Measurements from ENCODE around the gene SHPK. TPM values are rescaled to one million over a fixed set of nuclear protein-coding genes. Genes with fewer than 3 reads are reported as not detected.

Gene SHPK
- total RNA-seq, 1 experiment from 2014 or later = 8.4 TPM

DNA sequence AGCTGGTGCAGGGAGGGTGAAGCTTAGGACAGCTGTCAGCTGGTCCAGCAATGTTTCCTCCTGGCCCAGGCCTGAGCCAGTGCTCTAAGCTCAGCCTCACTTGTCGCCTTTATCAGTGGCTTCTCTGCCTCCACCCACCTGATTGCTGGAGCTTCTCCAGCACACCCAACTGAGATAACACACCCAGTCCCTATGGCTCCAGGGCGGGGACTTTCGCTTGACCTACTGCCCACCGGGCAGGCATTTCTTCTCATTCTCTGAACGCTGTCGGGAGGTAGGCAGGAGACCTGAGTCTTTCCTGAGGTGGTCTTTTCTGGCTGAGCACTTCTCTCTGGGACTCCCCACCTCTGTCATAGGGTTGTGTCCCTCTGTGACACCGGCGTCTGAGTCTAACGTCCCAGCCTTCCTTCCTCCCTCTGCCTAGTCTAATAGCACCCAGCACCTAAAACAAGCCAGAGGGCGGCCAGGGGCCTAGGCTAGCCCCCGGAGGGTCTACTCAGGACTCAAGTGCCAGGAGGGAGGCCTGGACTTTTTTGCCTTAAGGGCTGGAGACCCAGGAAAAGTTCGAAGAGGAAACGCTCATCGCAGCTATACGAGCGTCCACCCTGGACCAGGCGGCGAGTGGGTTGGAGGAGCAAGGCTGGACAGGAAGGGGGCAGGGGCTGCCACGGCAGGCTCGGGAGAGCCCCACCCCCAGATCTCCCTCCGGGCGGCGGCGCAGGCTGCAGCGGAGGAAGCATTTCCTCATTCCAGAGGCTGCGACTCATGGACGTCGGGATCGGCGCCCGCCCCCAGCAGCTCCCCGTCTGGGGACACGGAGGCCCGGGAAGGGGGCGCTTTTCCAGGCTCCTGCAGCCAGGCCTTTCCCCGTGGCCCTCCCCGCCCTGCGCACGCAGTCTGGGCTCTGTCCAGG lies 31.6 kb upstream of the SHPK start:
- ATAC-seq (peak; percentile 67), DNase-seq (ENCODE audit: low read depth, low spot score) (no peak)
- POLR2A ChIA-PET = no interaction called here
- intact Hi-C loops (cut with micrococcal nuclease; ENCODE audit: unreplicated experiment) (no loop called here), in situ Hi-C loops (cut with HindIII; ENCODE audit: low pct_unique_long_range_greater_than_20kb, low sequenced_read_pairs) (no loop called here)
- Histone ChIP-seq H3K27ac (ENCODE audit: low read length) (peak overlapping the region; percentile 93), H3K4me1 (ENCODE audit: control insufficient read depth, insufficient read depth, low read length) (0 out of 2 replicates have a peak, but pooled peaks cover 7% of the 10 kb centered on the region), H3K9me3 (ENCODE audit: control insufficient read depth, insufficient read depth, low read depth, low read length) (no peaks in the 10 kb centered on the region), H3K4me3 (ENCODE audit: low read depth in 2 of 2, low read length in 2 of 2) (peak overlapping the region; percentile 90 to 92), H3K36me3 (ENCODE audit: control insufficient read depth, insufficient read depth, low read length) (peaks cover 10% of the 10 kb centered on the region; the same call in 1 of the 2 replicates), H3K27me3 (ENCODE audit: control insufficient read depth, insufficient read depth, low read length) (no peaks in the 10 kb centered on the region)
- TF ChIP-seq TCF7L2 (IDR thresholded peaks at IDR 0.05; ENCODE audit: low read depth, low read length) = no peak
- TSS peak; percentile 62 for BruUV-seq (replicated peaks)
- CTCF ChIA-PET = interaction anchor here (0.6 kb wide), 1 partner anchor 160 kb away, joined by 4 read pairs; no protein-coding TSS in a partner anchor

DNA sequence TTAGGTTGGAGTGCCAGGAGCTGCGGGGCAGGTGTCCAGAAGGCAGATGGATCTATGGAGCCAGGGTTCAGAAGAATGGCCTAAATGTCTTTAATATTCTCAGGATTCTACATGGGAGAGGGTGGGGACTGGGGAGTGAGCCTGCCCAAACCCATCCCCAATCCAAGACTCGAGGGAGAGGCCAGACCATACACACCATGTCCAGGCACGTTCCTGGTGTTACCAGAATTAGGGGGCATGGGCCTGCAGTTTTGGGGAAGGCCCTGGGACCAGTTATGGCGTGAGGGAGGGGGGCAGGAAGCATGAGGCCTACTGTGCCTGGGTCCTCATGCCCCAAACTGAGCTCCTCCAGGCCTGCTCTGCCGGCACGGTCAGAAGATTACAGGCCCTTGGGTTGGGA lies 30.5 kb upstream of the SHPK start:
- no peak overlapping the region for H3K27ac ChIP-seq (ENCODE audit: low read length)
- 0 out of 2 replicates have a peak, but pooled peaks cover 7% of the 10 kb centered on the region for H3K4me1 ChIP-seq (ENCODE audit: control insufficient read depth, insufficient read depth, low read length)
- DNase-seq (ENCODE audit: low read depth, low spot score) = no peak
- intact Hi-C loops (cut with micrococcal nuclease; ENCODE audit: unreplicated experiment) (no loop called here), in situ Hi-C loops (cut with HindIII; ENCODE audit: low pct_unique_long_range_greater_than_20kb, low sequenced_read_pairs) (no loop called here)
- no peak for ATAC-seq
- no peaks in the 10 kb centered on the region for H3K27me3 ChIP-seq (ENCODE audit: control insufficient read depth, insufficient read depth, low read length)
- H3K9me3 ChIP-seq (ENCODE audit: control insufficient read depth, insufficient read depth, low read depth, low read length) = no peaks in the 10 kb centered on the region
- ChIA-PET CTCF (no interaction called here), POLR2A (interaction anchor here (0.5 kb wide), 1 partner anchor 713 kb away, joined by 4 read pairs; no protein-coding TSS in a partner anchor)
- BruUV-seq (replicated peaks) = no TSS peak
- H3K4me3 ChIP-seq (ENCODE audit: low read depth in 2 of 2, low read length in 2 of 2) = no peak overlapping the region
- peaks cover 10% of the 10 kb centered on the region; the same call in 1 of the 2 replicates for H3K36me3 ChIP-seq (ENCODE audit: control insufficient read depth, insufficient read depth, low read length)
- TF ChIP-seq SIN3A (IDR thresholded peaks at IDR 0.05; ENCODE audit: borderline replicate concordance, insufficient read depth, low read depth, low read length) (no peak), POLR2AphosphoS5 (IDR thresholded peaks at IDR 0.05; ENCODE audit: low read depth, low read length) (no peak), TCF7L2 (IDR thresholded peaks at IDR 0.05; ENCODE audit: low read depth, low read length) (no peak)

DNA sequence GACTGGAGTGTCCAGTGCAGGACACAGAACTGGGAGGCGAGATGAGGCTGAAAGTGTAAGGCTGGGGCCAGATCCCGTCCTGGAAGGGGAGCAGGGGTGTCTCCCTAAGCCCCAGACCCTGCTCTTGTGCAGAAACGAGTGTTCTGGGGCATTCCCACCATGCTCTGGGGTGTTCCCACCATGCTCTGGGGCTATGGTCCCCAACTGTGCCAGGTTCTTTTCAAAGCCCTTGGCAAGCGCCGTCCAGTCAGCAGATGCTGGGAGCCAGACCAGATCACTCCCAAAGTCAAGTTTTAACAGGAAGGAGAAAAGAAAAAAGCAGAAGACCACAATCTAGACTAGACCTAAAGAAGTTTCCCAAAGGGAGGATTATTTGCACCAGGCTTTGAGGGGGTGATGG lies 29.8 kb upstream of the SHPK start:
- Histone ChIP-seq H3K9me3 (ENCODE audit: control insufficient read depth, insufficient read depth, low read depth, low read length) (no peaks in the 10 kb centered on the region), H3K36me3 (ENCODE audit: control insufficient read depth, insufficient read depth, low read length) (peaks cover 10% of the 10 kb centered on the region; the same call in 1 of the 2 replicates), H3K27ac (ENCODE audit: low read length) (no peak overlapping the region), H3K27me3 (ENCODE audit: control insufficient read depth, insufficient read depth, low read length) (no peaks in the 10 kb centered on the region), H3K4me3 (ENCODE audit: low read depth in 2 of 2, low read length in 2 of 2) (no peak overlapping the region), H3K4me1 (ENCODE audit: control insufficient read depth, insufficient read depth, low read length) (0 out of 2 replicates have a peak, but pooled peaks cover 7% of the 10 kb centered on the region)
- DNase-seq (ENCODE audit: low read depth, low spot score) = no peak
- CTCF ChIA-PET = no interaction called here
- BruUV-seq (replicated peaks) = no TSS peak
- intact Hi-C loops (cut with micrococcal nuclease; ENCODE audit: unreplicated experiment) = no loop called here
- TF ChIP-seq SIN3A (IDR thresholded peaks at IDR 0.05; ENCODE audit: borderline replicate concordance, insufficient read depth, low read depth, low read length) (no peak), POLR2AphosphoS5 (IDR thresholded peaks at IDR 0.05; ENCODE audit: low read depth, low read length) (no peak), TCF7L2 (IDR thresholded peaks at IDR 0.05; ENCODE audit: low read depth, low read length) (no peak)
- TF ChIP-seq, protein P1, sequence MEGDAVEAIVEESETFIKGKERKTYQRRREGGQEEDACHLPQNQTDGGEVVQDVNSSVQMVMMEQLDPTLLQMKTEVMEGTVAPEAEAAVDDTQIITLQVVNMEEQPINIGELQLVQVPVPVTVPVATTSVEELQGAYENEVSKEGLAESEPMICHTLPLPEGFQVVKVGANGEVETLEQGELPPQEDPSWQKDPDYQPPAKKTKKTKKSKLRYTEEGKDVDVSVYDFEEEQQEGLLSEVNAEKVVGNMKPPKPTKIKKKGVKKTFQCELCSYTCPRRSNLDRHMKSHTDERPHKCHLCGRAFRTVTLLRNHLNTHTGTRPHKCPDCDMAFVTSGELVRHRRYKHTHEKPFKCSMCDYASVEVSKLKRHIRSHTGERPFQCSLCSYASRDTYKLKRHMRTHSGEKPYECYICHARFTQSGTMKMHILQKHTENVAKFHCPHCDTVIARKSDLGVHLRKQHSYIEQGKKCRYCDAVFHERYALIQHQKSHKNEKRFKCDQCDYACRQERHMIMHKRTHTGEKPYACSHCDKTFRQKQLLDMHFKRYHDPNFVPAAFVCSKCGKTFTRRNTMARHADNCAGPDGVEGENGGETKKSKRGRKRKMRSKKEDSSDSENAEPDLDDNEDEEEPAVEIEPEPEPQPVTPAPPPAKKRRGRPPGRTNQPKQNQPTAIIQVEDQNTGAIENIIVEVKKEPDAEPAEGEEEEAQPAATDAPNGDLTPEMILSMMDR (IDR thresholded peaks at IDR 0.05) = no peak
- TF ChIP-seq, protein P2, sequence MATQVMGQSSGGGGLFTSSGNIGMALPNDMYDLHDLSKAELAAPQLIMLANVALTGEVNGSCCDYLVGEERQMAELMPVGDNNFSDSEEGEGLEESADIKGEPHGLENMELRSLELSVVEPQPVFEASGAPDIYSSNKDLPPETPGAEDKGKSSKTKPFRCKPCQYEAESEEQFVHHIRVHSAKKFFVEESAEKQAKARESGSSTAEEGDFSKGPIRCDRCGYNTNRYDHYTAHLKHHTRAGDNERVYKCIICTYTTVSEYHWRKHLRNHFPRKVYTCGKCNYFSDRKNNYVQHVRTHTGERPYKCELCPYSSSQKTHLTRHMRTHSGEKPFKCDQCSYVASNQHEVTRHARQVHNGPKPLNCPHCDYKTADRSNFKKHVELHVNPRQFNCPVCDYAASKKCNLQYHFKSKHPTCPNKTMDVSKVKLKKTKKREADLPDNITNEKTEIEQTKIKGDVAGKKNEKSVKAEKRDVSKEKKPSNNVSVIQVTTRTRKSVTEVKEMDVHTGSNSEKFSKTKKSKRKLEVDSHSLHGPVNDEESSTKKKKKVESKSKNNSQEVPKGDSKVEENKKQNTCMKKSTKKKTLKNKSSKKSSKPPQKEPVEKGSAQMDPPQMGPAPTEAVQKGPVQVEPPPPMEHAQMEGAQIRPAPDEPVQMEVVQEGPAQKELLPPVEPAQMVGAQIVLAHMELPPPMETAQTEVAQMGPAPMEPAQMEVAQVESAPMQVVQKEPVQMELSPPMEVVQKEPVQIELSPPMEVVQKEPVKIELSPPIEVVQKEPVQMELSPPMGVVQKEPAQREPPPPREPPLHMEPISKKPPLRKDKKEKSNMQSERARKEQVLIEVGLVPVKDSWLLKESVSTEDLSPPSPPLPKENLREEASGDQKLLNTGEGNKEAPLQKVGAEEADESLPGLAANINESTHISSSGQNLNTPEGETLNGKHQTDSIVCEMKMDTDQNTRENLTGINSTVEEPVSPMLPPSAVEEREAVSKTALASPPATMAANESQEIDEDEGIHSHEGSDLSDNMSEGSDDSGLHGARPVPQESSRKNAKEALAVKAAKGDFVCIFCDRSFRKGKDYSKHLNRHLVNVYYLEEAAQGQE (IDR thresholded peaks at IDR 0.05; ENCODE audit: insufficient read depth in 1 of 2, low read depth in 2 of 2, low read length in 1 of 2) = no peak
- POLR2A ChIA-PET = no interaction called here
- ATAC-seq = no peak
- in situ Hi-C loops (cut with HindIII; ENCODE audit: low pct_unique_long_range_greater_than_20kb, low sequenced_read_pairs) = no loop called here

Data from Panc1 (cell line).